Neuronal stem cell (in vitro differentiated cells): Measurements from ENCODE around the gene ARL9.

Experiments used
- DNase-seq: peaks from one replicate; pipeline ENCODE4 v3.0.0-alpha.2; 2013; ENCODE audit warnings: low spot score
- H2AFZ ChIP-seq: one replicate; pipeline ENCODE4 v1.6.1; 2013; ENCODE audit warnings: mild to moderate bottlenecking, low read length, inconsistent platforms
- H2AK5ac ChIP-seq: 2 replicates; pipeline ENCODE4 v1.6.1; 2013; ENCODE audit warnings: low read depth, mild to moderate bottlenecking, inconsistent platforms, low read length, moderate library complexity, mixed read lengths
- H2BK120ac ChIP-seq: 2 replicates; pipeline ENCODE4 v1.6.1; 2013; ENCODE audit warnings: low read depth, mild to moderate bottlenecking, inconsistent platforms, low read length, moderate library complexity, mixed read lengths
- H2BK12ac ChIP-seq: one replicate; pipeline ENCODE4 v1.6.1; 2013; ENCODE audit warnings: low read length, inconsistent platforms
- H2BK15ac ChIP-seq: 2 replicates; pipeline ENCODE4 v1.6.1; 2013; ENCODE audit warnings: mild to moderate bottlenecking, low read length, inconsistent platforms, mixed read lengths
- H2BK5ac ChIP-seq: one replicate; pipeline ENCODE4 v1.6.1; 2013; ENCODE audit warnings: inconsistent platforms, mild to moderate bottlenecking, low read length, moderate library complexity
- H3K14ac ChIP-seq: one replicate; pipeline ENCODE4 v1.6.1; 2013; ENCODE audit warnings: low read length, inconsistent platforms
- H3K18ac ChIP-seq: 2 replicates; pipeline ENCODE4 v1.6.1; 2013; ENCODE audit warnings: low read length, inconsistent platforms
- H3K23ac ChIP-seq: 2 replicates; pipeline ENCODE4 v1.6.1; 2013; ENCODE audit warnings: low read depth, mild to moderate bottlenecking, mixed read lengths, low read length, inconsistent platforms; ENCODE audit not compliant: poor library complexity
- H3K27ac ChIP-seq: replicated peaks from 3 replicates; pipeline ENCODE4 v1.5.1; 2013; ENCODE audit warnings: low read length, inconsistent platforms
- H3K27me3 ChIP-seq, 3 experiments: 2 replicates each; pipeline ENCODE4 v1.6.1; 2013; ENCODE audit warnings: low read length in 3 of 3, mild to moderate bottlenecking in 2 of 3, inconsistent platforms in 1 of 3, low read depth in 1 of 3, mixed read lengths in 1 of 3, moderate library complexity in 1 of 3; ENCODE audit not compliant: control insufficient read depth in 3 of 3, insufficient read depth in 3 of 3
- H3K36me3 ChIP-seq, 2 donors: replicated peaks in 1 of 2; 2 replicates each; pipeline ENCODE4 v1.6.1; 2013; ENCODE audit warnings: low read length in 2 of 2; ENCODE audit not compliant: control insufficient read depth in 2 of 2, insufficient read depth in 2 of 2
- H3K4ac ChIP-seq: 2 replicates; pipeline ENCODE4 v1.6.1; 2013; ENCODE audit warnings: inconsistent platforms, mild to moderate bottlenecking, low read length, moderate library complexity
- H3K4me1 ChIP-seq, 2 donors: 1 replicate in 1 of 2; 2 replicates in 1 of 2; pipeline ENCODE4 v1.6.1; 2013; ENCODE audit warnings: low read length in 2 of 2, low read depth in 1 of 2; ENCODE audit not compliant: control insufficient read depth in 2 of 2, insufficient read depth in 1 of 2
- H3K4me2 ChIP-seq: one replicate; pipeline ENCODE4 v1.6.1; 2013; ENCODE audit warnings: mild to moderate bottlenecking, low read length, inconsistent platforms; ENCODE audit not compliant: insufficient read depth, poor library complexity, severe bottlenecking
- H3K4me3 ChIP-seq, 2 donors: 2 replicates each; pipeline ENCODE4 v1.5.1; 2013; ENCODE audit warnings: low read length in 2 of 2, mild to moderate bottlenecking in 2 of 2, inconsistent platforms in 1 of 2, moderate library complexity in 1 of 2
- H3K79me1 ChIP-seq: one replicate; pipeline ENCODE4 v1.6.1; 2013; ENCODE audit warnings: low read depth, mild to moderate bottlenecking, inconsistent platforms, low read length, moderate library complexity
- H3K9ac ChIP-seq: one replicate; pipeline ENCODE4 v1.6.1; 2013; ENCODE audit warnings: mild to moderate bottlenecking, low read depth, low read length, inconsistent platforms; ENCODE audit not compliant: poor library complexity
- H3K9me3 ChIP-seq, 2 donors: replicated peaks in 1 of 2; 2 replicates each; pipeline versions ENCODE3 to v1.6.1; 2013; ENCODE audit warnings: low read length in 2 of 2, mild to moderate bottlenecking in 2 of 2, inconsistent platforms in 1 of 2, low read depth in 1 of 2, mixed read lengths in 1 of 2, moderate library complexity in 1 of 2; ENCODE audit not compliant: control insufficient read depth in 2 of 2, insufficient read depth in 1 of 2
- H4K8ac ChIP-seq: one replicate; pipeline ENCODE4 v1.6.1; 2013; ENCODE audit warnings: low read depth, mild to moderate bottlenecking, inconsistent platforms, low read length, moderate library complexity
- H4K91ac ChIP-seq: one replicate; pipeline ENCODE4 v1.6.1; 2013; ENCODE audit warnings: low read length, low read depth, mild to moderate bottlenecking, inconsistent platforms; ENCODE audit not compliant: poor library complexity
- WGBS, 2 donors: extraction: QIAGEN DNeasy Blood & Tissue Kit; methylation state at CpG; one replicate each; pipeline ENCODE4 v1.1.7; 2013; ENCODE audit warnings: missing lambda C conversion rate in 2 of 2, mixed read lengths in 1 of 2; ENCODE audit not compliant: insufficient read length in 2 of 2, insufficient replicate concordance in 1 of 2; ENCODE audit errors: extremely low coverage in 2 of 2; 5-methylcytosine and 5-hydroxymethylcytosine counted together

The ARL9 gene

GRCh38 chr4:56512166-56512565, 6.6 kb downstream of the ARL9 start:
- Histone ChIP-seq H2BK12ac (no peak overlapping the region), H2AFZ (no peak overlapping the region), H3K27ac (no peak overlapping the region), H3K18ac (no peak overlapping the region), H2AK5ac (no peak overlapping the region), H3K14ac (no peak overlapping the region), H3K4me3 (no peak overlapping the region), H3K9ac (no peak overlapping the region), H2BK15ac (no peak overlapping the region), H3K4me2 (no peak overlapping the region), H2BK5ac (no peak overlapping the region), H3K9me3 (no peaks in the 10 kb centered on the region), H3K23ac (no peak overlapping the region), H3K27me3 (no peaks in the 10 kb centered on the region), H3K36me3 (no peaks in the 10 kb centered on the region), H3K79me1 (no peaks in the 10 kb centered on the region), H4K8ac (no peak overlapping the region), H2BK120ac (no peak overlapping the region), H3K4ac (no peak overlapping the region), H3K4me1 (no peaks in the 10 kb centered on the region), H4K91ac (no peak overlapping the region)
- no peak for DNase-seq
- no CpG with 5 or more reads among the region's 1 CpG for WGBS, 2 donors

DNA sequence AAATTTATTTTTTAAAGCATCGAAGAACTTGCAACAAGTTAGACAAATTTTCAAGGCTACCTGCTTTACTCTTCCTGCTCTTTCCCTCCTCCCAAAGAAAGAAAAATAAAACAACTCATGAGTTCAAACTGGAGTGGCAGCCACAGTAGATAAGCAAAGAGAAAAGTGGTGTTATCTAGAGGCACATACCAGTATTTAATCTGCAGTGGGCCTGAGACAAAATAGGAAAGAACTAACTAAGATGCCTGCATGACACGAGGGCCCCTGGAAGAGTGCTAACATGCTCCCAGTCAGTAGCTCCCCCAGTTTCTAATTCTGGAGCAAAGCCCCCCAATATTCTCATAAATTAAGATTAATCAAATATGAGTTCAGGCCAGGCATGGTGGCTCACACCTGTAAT, 7.9 kb downstream of the ARL9 start:
- Histone ChIP-seq H3K36me3 (no peaks in the 10 kb centered on the region), H3K9ac (no peak overlapping the region), H3K79me1 (no peaks in the 10 kb centered on the region), H3K23ac (no peak overlapping the region), H3K4me2 (no peak overlapping the region), H3K18ac (no peak overlapping the region), H3K9me3 (no peaks in the 10 kb centered on the region), H2BK12ac (no peak overlapping the region), H4K8ac (no peak overlapping the region), H3K4me3 (no peak overlapping the region), H2BK120ac (no peak overlapping the region), H2AK5ac (no peak overlapping the region), H3K27me3 (no peaks in the 10 kb centered on the region), H3K14ac (no peak overlapping the region), H2BK5ac (no peak overlapping the region), H3K4ac (no peak overlapping the region), H2AFZ (no peak overlapping the region), H2BK15ac (no peak overlapping the region), H4K91ac (no peak overlapping the region), H3K27ac (no peak overlapping the region), H3K4me1 (no peaks in the 10 kb centered on the region)
- no CpG with 5 or more reads among the region's 2 CpGs for WGBS, 2 donors
- no peak for DNase-seq

DNA sequence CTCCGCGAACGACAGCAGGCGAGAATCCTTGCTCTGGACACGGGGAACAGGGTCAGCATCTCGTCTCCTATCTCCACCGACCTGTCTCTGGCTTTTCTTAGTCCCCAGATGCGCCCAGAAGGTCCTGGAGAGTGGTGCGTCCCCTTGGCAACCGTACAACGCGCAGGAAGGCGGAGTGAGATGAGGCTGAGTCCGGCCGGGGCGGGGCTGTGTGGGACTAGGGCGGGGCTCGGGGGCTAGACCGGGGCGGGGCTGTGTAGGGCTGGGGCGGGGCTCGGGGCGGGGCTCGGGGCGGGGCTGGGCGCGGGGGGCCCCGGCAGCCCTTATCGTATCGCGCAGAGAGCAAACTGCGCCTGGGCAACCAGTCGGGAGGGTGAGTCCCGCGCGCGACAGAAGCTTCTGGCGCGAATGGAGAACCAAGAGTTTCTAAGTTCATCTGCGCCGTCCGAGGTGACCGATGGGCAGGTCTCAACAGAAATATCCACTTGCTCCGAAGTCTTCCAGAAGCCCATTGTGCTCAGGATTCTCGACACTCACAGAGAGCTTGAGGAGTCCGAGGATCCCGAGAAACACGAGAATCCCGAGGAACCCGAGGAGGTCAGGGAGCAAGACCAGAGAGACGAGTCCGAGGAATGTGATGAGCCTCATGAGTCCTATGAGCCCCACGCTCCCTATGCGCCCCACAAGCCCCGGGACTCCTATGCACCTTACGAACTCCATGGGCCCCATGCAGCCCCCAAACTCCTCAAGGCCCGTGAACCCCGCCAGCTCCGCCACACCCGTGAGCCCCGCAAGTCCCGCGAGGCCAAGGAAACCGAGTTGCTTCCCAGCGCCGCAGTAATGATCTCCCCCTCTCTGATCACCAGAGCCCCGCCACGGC, 24.9 kb downstream of the ARL9 start:
- WGBS, 2 donors = no CpG with 5 or more reads among the region's 68 CpGs
- no peak overlapping the region for H4K8ac ChIP-seq
- peak overlapping the region; percentile 79 for H3K4me2 ChIP-seq
- H2AK5ac ChIP-seq = no peak overlapping the region
- no peak overlapping the region for H3K9ac ChIP-seq
- peaks cover 0 to 3% of the 10 kb centered on the region in 2 donors for H3K9me3 ChIP-seq
- H2BK5ac ChIP-seq = no peak overlapping the region
- H3K79me1 ChIP-seq = no peaks in the 10 kb centered on the region
- DNase-seq = peak; percentile 82
- no peak overlapping the region for H3K14ac ChIP-seq
- H3K27me3 ChIP-seq = peaks cover 0 to 48% (median 15%) of the 10 kb centered on the region in 3 experiments
- peaks cover 3 to 4% of the 10 kb centered on the region in 2 donors for H3K4me1 ChIP-seq
- H2BK120ac ChIP-seq = no peak overlapping the region
- peak overlapping the region; percentile 95 for H2AFZ ChIP-seq
- H2BK12ac ChIP-seq = no peak overlapping the region
- no peak overlapping the region for H3K4ac ChIP-seq
- H3K36me3 ChIP-seq = no peaks in the 10 kb centered on the region
- peak overlapping the region; percentile 91 for H3K18ac ChIP-seq
- H4K91ac ChIP-seq = no peak overlapping the region
- no peak overlapping the region for H3K27ac ChIP-seq
- no peak overlapping the region for H3K23ac ChIP-seq
- H2BK15ac ChIP-seq = no peak overlapping the region
- H3K4me3 ChIP-seq = peak overlapping the region; percentile 63 to 81

DNA sequence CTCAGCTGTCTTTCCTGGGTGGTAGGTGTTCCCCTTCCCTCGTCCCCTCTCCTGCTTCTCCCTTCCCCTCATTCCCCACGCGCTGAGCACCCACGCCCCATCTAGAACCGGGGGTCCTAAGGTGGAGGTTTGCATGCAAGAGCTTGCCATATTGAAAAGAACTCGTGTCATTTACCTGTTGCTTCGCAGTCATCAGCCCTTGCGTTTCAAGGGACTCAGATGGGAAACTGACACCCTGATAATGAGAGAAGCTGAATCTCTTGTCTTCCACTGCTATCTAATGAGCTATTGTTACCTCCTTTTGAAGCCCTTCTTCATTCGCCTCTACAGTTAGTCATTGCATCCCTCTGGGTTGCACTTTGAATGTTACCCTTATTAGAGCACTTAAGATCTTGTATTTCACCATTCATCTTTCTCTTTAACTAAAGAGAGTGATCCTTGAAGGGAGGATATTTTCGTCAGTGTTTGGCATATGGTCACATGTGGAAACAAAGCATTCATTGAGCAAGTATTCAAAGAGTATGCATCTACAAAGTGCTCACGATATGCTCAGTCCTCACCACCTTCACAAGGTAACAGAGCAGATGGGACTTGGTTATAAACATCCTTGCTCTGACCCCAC, 25.7 kb downstream of the ARL9 start:
- no peak overlapping the region for H2BK5ac ChIP-seq
- H2BK120ac ChIP-seq = no peak overlapping the region
- peak overlapping the region; percentile 79 for H3K4me2 ChIP-seq
- peak overlapping the region; percentile 60 for H3K18ac ChIP-seq
- H4K91ac ChIP-seq = no peak overlapping the region
- no peaks in the 10 kb centered on the region for H3K79me1 ChIP-seq
- H3K36me3 ChIP-seq = no peaks in the 10 kb centered on the region
- no peak overlapping the region for H4K8ac ChIP-seq
- WGBS, 2 donors = no CpG with 5 or more reads among the region's 11 CpGs
- H3K4me3 ChIP-seq = peak overlapping the region; percentile 63 to 81
- H3K14ac ChIP-seq = no peak overlapping the region
- no peak overlapping the region for H3K4ac ChIP-seq
- H2AFZ ChIP-seq = peak overlapping the region; percentile 92
- no peak overlapping the region for H3K27ac ChIP-seq
- H3K4me1 ChIP-seq = peaks cover 3 to 4% of the 10 kb centered on the region in 2 donors
- no peak overlapping the region for H2BK12ac ChIP-seq
- no peak overlapping the region for H2AK5ac ChIP-seq
- no peak for DNase-seq
- H3K9ac ChIP-seq = no peak overlapping the region
- H3K9me3 ChIP-seq = peaks cover 0 to 5% of the 10 kb centered on the region in 2 donors
- peaks cover 0 to 48% (median 15%) of the 10 kb centered on the region in 3 experiments for H3K27me3 ChIP-seq
- H3K23ac ChIP-seq = no peak overlapping the region
- no peak overlapping the region for H2BK15ac ChIP-seq
